T-helper 17 cell (primary cell): ENCODE results near the gene HNRNPU. TPM values are rescaled to one million over a fixed set of nuclear protein-coding genes. Genes with fewer than 3 reads are reported as not detected.

Source experiments
- ATAC-seq: fragments of 150-1000 bp; cut with Tn5 transposase; 2 replicates; pipeline ENCODE4 v1.10.0; 2021; ENCODE audit warnings: mild to moderate bottlenecking, moderate library complexity
- DNase-seq, 3 donors: peaks; one replicate each; pipeline versions ENCODE4 v3.0.0 to v3.0.0-alpha.2; 2020 to 2021
- H3K9me3 ChIP-seq: one replicate; pipeline ENCODE4 v1.7.0; 2013; ENCODE audit warnings: low read length, mild to moderate bottlenecking; ENCODE audit not compliant: control insufficient read depth, poor library complexity, severe bottlenecking
- H3K27ac Mint-ChIP-seq: one replicate; pipeline ENCODE4 v1.8.0; 2022; ENCODE audit warnings: mild to moderate bottlenecking, moderate library complexity, mixed read lengths
- H3K27me3 Mint-ChIP-seq: one replicate; pipeline ENCODE4 v1.8.0; 2022; ENCODE audit warnings: mixed read lengths
- H3K36me3 Mint-ChIP-seq: one replicate; pipeline ENCODE4 v1.8.0; 2022; ENCODE audit warnings: low read depth, mixed read lengths
- H3K4me1 Mint-ChIP-seq: one replicate; pipeline ENCODE4 v1.8.0; 2022; ENCODE audit warnings: mild to moderate bottlenecking, mixed read lengths
- H3K4me3 Mint-ChIP-seq: one replicate; pipeline ENCODE4 v1.8.0; 2022; ENCODE audit warnings: mild to moderate bottlenecking, moderate library complexity, mixed read lengths
- total RNA-seq, 4 donors: library from RNA in 2 of 4; stranded (reverse) in 2 of 4; gene quantifications; one replicate each; pipeline ENCODE4 v1.2.3 and lab custom pipeline; 2022 to 2026

The HNRNPU gene
- total RNA-seq: 100 to 1,000 TPM; 440 to 563 TPM
- total RNA-seq (lab: John Stamatoyannopoulos, UW): 644 to 1,247 reads per million in 2 donors

DNA sequence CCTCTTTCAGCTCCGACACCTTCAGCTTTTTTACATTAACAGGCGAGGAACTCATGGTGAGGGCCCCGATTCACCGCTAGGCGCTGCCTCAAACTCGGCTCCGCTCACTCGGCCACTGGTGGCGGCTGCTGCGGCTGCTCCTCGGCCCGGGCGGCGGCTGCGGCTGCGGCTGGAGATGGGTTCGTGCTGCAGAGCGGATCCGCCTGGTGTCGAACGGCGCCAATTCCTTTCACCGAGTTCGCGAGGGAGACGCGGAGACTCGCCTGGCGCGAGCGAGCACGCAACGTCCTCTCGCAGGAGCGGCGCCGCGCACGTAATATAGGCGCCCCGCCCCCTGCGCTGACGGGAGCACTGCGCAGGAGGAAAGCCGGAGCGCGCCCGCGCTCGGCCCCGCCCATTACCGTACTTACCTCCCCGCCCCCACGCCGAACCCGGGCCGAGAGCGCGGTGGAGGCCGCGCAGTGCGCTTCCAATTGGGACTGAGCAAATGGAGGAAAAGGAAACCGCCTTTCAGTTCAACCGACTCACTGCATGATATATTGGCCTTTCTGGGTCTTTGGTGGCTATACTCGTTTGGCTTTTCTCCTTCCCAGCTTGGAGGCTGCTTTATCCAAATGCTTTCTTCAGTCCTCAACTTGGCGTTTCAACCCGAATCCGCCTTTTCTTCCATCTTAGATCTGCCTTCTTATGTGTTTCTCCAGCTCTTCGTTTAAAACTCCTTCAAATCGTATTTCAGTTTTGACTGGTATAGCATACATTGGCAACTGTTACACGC is at the start of gene HNRNPU:
Gene HNRNPU, minus strand, starts transcription at position 291 of the 775 bp plus-strand sequence. Its CDS starts 236 bp downstream, at position 55.
- H3K9me3 ChIP-seq: no peaks in the 10 kb centered on the region
- no peaks in the 10 kb centered on the region for H3K27me3 Mint-ChIP-seq
- H3K4me1 Mint-ChIP-seq: peaks cover 45% of the 10 kb centered on the region
- DNase-seq: peak; percentile 95 to 97 (median 95)
- H3K4me3 Mint-ChIP-seq: peak within 1 kb of the TSS; percentile 98
- H3K27ac Mint-ChIP-seq: peak within 1 kb of the TSS; percentile 99
- peaks cover 9% of the 10 kb centered on the region for H3K36me3 Mint-ChIP-seq
- peak; percentile 62 for ATAC-seq

GRCh38 chr1:244913806-244914205 is 49.5 kb upstream of the HNRNPU start:
- no peaks in the 10 kb centered on the region for H3K9me3 ChIP-seq
- H3K27me3 Mint-ChIP-seq: no peaks in the 10 kb centered on the region
- ATAC-seq (no peak), DNase-seq (no peak)
- no peak overlapping the region for H3K4me3 Mint-ChIP-seq
- H3K36me3 Mint-ChIP-seq: peaks cover 2% of the 10 kb centered on the region
- H3K4me1 Mint-ChIP-seq: peaks cover 6% of the 10 kb centered on the region
- H3K27ac Mint-ChIP-seq: no peak overlapping the region

GRCh38 chr1:244904119-244904518 is 39.8 kb upstream of the HNRNPU start:
- Mint-ChIP-seq H3K36me3 (no peaks in the 10 kb centered on the region), H3K4me3 (no peak overlapping the region)

GRCh38 chr1:244901400-244902015 is 37.2 kb upstream of the HNRNPU start:
- no peak overlapping the region for H3K27ac Mint-ChIP-seq
- ATAC-seq: no peak
- H3K4me3 Mint-ChIP-seq: no peak overlapping the region
- no peaks in the 10 kb centered on the region for H3K36me3 Mint-ChIP-seq
- no peaks in the 10 kb centered on the region for H3K9me3 ChIP-seq
- H3K4me1 Mint-ChIP-seq: no peaks in the 10 kb centered on the region
- no peak for DNase-seq
- peaks cover 8% of the 10 kb centered on the region for H3K27me3 Mint-ChIP-seq

More at GRCh38 chr1:244904119-244904518, 39.8 kb upstream of the HNRNPU start:
- DNase-seq (no peak), ATAC-seq (no peak)
- H3K9me3 ChIP-seq: no peaks in the 10 kb centered on the region
- H3K27me3 Mint-ChIP-seq: no peaks in the 10 kb centered on the region
- H3K27ac Mint-ChIP-seq: no peak overlapping the region
- H3K4me1 Mint-ChIP-seq: peaks cover 3% of the 10 kb centered on the region

DNA sequence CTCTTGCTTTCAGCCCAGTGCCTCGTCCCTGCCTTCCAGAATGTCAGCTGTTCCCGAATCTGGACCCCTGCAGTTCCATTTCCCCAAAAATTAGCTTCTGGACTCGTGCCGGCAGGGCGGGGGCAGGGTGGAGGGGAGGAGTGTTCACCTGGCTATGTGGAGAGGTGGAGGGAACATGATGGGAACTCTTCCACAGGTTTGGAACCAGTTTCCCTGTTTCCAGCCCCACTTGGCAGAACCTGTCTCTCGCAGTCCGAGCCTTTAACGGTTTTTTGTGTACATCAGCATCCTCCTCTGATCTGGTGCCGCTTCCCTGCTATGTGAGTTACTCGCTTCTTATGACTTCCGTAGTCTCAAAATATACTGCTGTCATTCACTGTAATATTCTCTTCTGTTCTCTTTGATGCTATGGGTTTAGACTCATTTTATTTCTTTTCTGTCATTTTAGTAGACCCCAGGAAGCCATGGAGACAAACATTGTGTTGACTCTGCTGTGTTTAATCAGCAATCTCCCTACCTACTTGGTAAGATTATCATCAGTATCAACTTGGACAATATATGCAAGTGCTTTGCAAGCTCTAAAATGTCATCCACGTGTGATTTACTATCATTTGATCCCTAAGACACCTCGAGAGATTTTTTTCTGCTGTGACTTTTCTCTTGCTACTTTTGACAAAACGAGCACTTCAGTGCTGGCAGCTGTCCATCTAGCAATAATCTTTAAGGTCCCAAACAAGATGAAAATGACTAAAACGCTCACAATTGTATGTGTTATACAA is 33.3 kb upstream of the HNRNPU start:
- no peaks in the 10 kb centered on the region for H3K9me3 ChIP-seq
- no peaks in the 10 kb centered on the region for H3K36me3 Mint-ChIP-seq
- no peak overlapping the region for H3K27ac Mint-ChIP-seq
- peaks cover 20% of the 10 kb centered on the region for H3K27me3 Mint-ChIP-seq
- no peak overlapping the region for H3K4me3 Mint-ChIP-seq
- DNase-seq: no peak
- no peak for ATAC-seq
- H3K4me1 Mint-ChIP-seq: no peaks in the 10 kb centered on the region

DNA sequence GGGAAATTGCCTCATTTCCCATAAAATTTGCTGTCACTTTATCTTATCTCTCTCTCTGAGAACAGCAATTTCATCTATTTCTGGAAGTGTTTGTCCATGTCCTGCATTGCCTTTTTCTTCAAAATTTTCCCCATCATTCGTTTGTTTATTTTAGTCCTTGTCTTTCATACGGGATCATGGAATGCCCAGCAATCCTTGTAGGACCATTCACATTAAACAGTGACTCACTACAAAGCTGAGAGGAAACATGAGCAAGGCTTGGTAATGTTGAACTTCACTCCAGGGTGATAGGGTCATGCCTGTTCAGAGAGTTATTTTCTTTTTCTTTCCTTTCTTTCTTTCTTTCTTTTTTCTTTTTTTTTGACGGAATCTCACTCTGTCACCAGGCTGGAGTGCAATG is 32.2 kb upstream of the HNRNPU start:
- no peak for ATAC-seq

GRCh38 chr1:244893836-244894235 is 29.5 kb upstream of the HNRNPU start:
- H3K9me3 ChIP-seq: no peaks in the 10 kb centered on the region
- Mint-ChIP-seq H3K4me1 (no peaks in the 10 kb centered on the region), H3K36me3 (peaks cover 2% of the 10 kb centered on the region), H3K27me3 (peaks cover 20% of the 10 kb centered on the region), H3K4me3 (no peak overlapping the region), H3K27ac (no peak overlapping the region)
- no peak for DNase-seq
- ATAC-seq: no peak

More for the DNA sequence above, 32.2 kb upstream of the HNRNPU start:
- no peaks in the 10 kb centered on the region for H3K9me3 ChIP-seq
- no peak for DNase-seq
- Mint-ChIP-seq H3K27ac (no peak overlapping the region), H3K4me3 (no peak overlapping the region), H3K4me1 (no peaks in the 10 kb centered on the region), H3K27me3 (peaks cover 20% of the 10 kb centered on the region), H3K36me3 (no peaks in the 10 kb centered on the region)

DNA sequence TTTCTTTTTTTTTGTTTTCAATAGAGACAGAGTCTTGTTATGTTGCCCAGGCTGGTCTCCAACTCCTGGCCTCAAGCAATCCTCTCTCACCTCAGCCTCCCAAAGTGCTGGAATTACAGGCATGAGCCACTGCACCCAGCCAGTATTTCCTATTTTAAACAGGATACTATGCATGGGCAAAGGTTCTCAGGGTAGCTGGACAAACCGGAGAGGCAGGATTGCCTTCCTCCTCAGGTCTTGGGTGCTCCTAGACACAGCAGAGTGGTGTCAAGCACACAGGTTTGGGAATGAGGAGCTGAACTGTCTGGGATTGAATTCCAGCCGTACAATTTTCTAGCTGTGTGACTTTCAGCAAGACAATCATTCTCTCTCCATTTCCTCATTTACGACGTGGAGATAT is 22.9 kb upstream of the HNRNPU start:
- Mint-ChIP-seq H3K27me3 (no peaks in the 10 kb centered on the region), H3K36me3 (peaks cover 4% of the 10 kb centered on the region), H3K4me1 (peaks cover 4% of the 10 kb centered on the region), H3K27ac (no peak overlapping the region), H3K4me3 (no peak overlapping the region)
- H3K9me3 ChIP-seq: no peaks in the 10 kb centered on the region
- no peak for DNase-seq
- no peak for ATAC-seq

DNA sequence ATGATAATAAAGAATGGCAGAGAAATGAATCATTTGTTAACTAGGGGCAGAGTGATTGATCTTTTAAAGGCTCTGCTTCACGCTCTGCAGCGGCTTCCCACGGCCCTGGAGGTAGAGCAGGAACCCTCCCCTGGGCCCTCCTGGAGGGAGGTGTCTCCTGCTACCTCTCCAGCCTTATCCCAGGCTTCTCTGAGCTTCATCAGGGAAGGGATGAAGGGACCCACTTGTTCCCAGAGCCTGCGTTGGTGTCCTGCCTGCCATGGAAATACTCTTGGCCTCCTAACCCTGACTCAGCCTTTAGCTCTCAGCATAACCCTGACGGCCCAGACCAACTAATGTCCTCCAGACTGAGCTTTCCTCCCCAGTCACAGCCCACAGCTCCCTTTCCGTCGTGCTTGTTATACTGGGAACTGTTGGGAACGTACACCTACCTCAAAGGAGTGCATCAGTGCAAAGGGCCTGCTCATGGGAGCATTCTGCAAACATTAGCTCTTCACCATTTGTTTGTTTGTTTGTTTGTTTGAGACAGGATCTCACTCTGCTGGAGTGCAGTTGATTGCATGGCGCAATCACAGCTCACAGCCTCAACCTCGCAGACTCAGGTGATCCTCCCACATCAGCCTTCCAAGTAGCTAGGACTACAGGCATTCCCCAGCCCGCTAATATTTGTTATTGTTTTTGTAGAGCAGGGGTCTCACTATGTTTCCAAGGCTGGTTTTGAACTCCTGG is 17.4 kb upstream of the HNRNPU start:
- H3K4me3 Mint-ChIP-seq: no peak overlapping the region
- peaks cover 4% of the 10 kb centered on the region for H3K4me1 Mint-ChIP-seq
- peaks cover 6% of the 10 kb centered on the region for H3K27me3 Mint-ChIP-seq

GRCh38 chr1:244878681-244879080 is 14.3 kb upstream of the HNRNPU start:
- DNase-seq (no peak), ATAC-seq (no peak)
- Mint-ChIP-seq H3K4me1 (peaks cover 2% of the 10 kb centered on the region), H3K27me3 (peaks cover 6% of the 10 kb centered on the region), H3K36me3 (no peaks in the 10 kb centered on the region), H3K4me3 (no peak overlapping the region), H3K27ac (no peak overlapping the region)
- no peaks in the 10 kb centered on the region for H3K9me3 ChIP-seq

More for the DNA sequence above, 17.4 kb upstream of the HNRNPU start:
- no peak overlapping the region for H3K27ac Mint-ChIP-seq
- peaks cover 2% of the 10 kb centered on the region for H3K36me3 Mint-ChIP-seq
- DNase-seq (no peak), ATAC-seq (no peak)
- H3K9me3 ChIP-seq: no peaks in the 10 kb centered on the region

GRCh38 chr1:244876228-244876910 is 12.0 kb upstream of the HNRNPU start:
- Mint-ChIP-seq H3K4me3 (no peak overlapping the region), H3K4me1 (no peaks in the 10 kb centered on the region), H3K27me3 (peaks cover 6% of the 10 kb centered on the region), H3K27ac (no peak overlapping the region), H3K36me3 (no peaks in the 10 kb centered on the region)
- no peaks in the 10 kb centered on the region for H3K9me3 ChIP-seq
- no peak for ATAC-seq
- no peak for DNase-seq

GRCh38 chr1:244874974-244875579 is 10.7 kb upstream of the HNRNPU start:
- no peak for ATAC-seq
- H3K36me3 Mint-ChIP-seq: no peaks in the 10 kb centered on the region
- no peaks in the 10 kb centered on the region for H3K9me3 ChIP-seq
- H3K4me1 Mint-ChIP-seq: no peaks in the 10 kb centered on the region
- H3K4me3 Mint-ChIP-seq: no peak overlapping the region
- DNase-seq: no peak
- no peak overlapping the region for H3K27ac Mint-ChIP-seq
- peaks cover 6% of the 10 kb centered on the region for H3K27me3 Mint-ChIP-seq
